Progenitor cell of endocrine pancreas (in vitro differentiated cells): ENCODE results near the gene SHROOM2. TPM values are rescaled to one million over a fixed set of nuclear protein-coding genes. Genes with fewer than 3 reads are reported as not detected.
A peak's percentile ranks its signal among the peaks of the same experiment; 100 is the strongest.

Source experiments
- DNase-seq: peaks from one replicate; pipeline ENCODE4 v3.0.0; 2021; ENCODE audit warnings: low spot score; ENCODE audit not compliant: unreplicated experiment
- H3K27ac Mint-ChIP-seq: 2 replicates; pipeline ENCODE4 v1.8.0; 2021; ENCODE audit warnings: mild to moderate bottlenecking, moderate library complexity, mixed read lengths
- H3K27me3 Mint-ChIP-seq: 2 replicates; pipeline ENCODE4 v1.8.0; 2021; ENCODE audit warnings: mixed read lengths
- H3K36me3 Mint-ChIP-seq: 2 replicates; pipeline ENCODE4 v1.8.0; 2022; ENCODE audit warnings: mixed read lengths; ENCODE audit not compliant: insufficient read depth
- H3K4me1 Mint-ChIP-seq: 2 replicates; pipeline ENCODE4 v1.8.0; 2021; ENCODE audit warnings: low read depth, mixed read lengths
- H3K4me3 Mint-ChIP-seq: 2 replicates; pipeline ENCODE4 v1.8.0; 2021; ENCODE audit warnings: low read depth, mild to moderate bottlenecking, moderate library complexity, mixed read lengths
- H3K9me3 Mint-ChIP-seq: 2 replicates; pipeline ENCODE4 v1.8.0; 2021; ENCODE audit warnings: low read depth, mixed read lengths
- CTCF ChIP-seq: fragments of 200-600 bp; sonication (generic); IDR thresholded peaks from one replicate; pipeline ENCODE4 v1.5.0; 2021; ENCODE audit warnings: antibody characterized with exemption, mild to moderate bottlenecking; ENCODE audit not compliant: unreplicated experiment
- total RNA-seq: library from RNA; stranded (reverse); gene quantifications from 2 replicates; pipeline ENCODE4 v1.2.1, GENCODE V29; 2021

SHROOM2 gene
- total RNA-seq, 1 donor from 2014 or later, result 10.6 TPM

- no peak for TF ChIP-seq CTCF
- Mint-ChIP-seq H3K9me3 (peaks cover 10% of the 10 kb centered on the region), H3K27ac (no peak overlapping the region), H3K4me3 (no peak overlapping the region), H3K27me3 (no peaks in the 10 kb centered on the region), H3K36me3 (no peaks in the 10 kb centered on the region), H3K4me1 (peaks cover 16% of the 10 kb centered on the region)
- no peak for DNase-seq
These were observed 125.3 kb downstream of the SHROOM2 start for GRCh38 chrX:9911487-9911886.

GRCh38 chrX:9912351-9913145 lies 126.3 kb downstream of the SHROOM2 start:
- peaks cover 10% of the 10 kb centered on the region for H3K9me3 Mint-ChIP-seq
- H3K27me3 Mint-ChIP-seq, result no peaks in the 10 kb centered on the region
- H3K27ac Mint-ChIP-seq, result peak overlapping the region; percentile 5
- H3K4me1 Mint-ChIP-seq, result peaks cover 16% of the 10 kb centered on the region
- no peaks in the 10 kb centered on the region for H3K36me3 Mint-ChIP-seq
- no peak for TF ChIP-seq CTCF
- DNase-seq, result no peak
- peak overlapping the region; percentile 30 for H3K4me3 Mint-ChIP-seq

- Mint-ChIP-seq H3K4me3 (no peak overlapping the region), H3K27me3 (no peaks in the 10 kb centered on the region), H3K4me1 (peaks cover 19% of the 10 kb centered on the region), H3K9me3 (peaks cover 12% of the 10 kb centered on the region), H3K27ac (no peak overlapping the region), H3K36me3 (no peaks in the 10 kb centered on the region)
- no peak for TF ChIP-seq CTCF
- DNase-seq, result no peak
These were observed 126.9 kb downstream of the SHROOM2 start for GRCh38 chrX:9913146-9913433.

GRCh38 chrX:9917861-9918260 lies 131.6 kb downstream of the SHROOM2 start:
- H3K36me3 Mint-ChIP-seq, result peaks cover 3% of the 10 kb centered on the region
- no peak for DNase-seq
- H3K27ac Mint-ChIP-seq, result no peak overlapping the region
- H3K9me3 Mint-ChIP-seq, result peaks cover 23% of the 10 kb centered on the region
- no peak overlapping the region for H3K4me3 Mint-ChIP-seq
- peaks cover 8% of the 10 kb centered on the region for H3K4me1 Mint-ChIP-seq
- no peak for TF ChIP-seq CTCF
- H3K27me3 Mint-ChIP-seq, result no peaks in the 10 kb centered on the region

GRCh38 chrX:9919632-9920172 lies 133.5 kb downstream of the SHROOM2 start:
- Mint-ChIP-seq H3K27ac (no peak overlapping the region), H3K4me1 (peaks cover 3% of the 10 kb centered on the region), H3K27me3 (no peaks in the 10 kb centered on the region), H3K36me3 (peaks cover 3% of the 10 kb centered on the region), H3K9me3 (peaks cover 24% of the 10 kb centered on the region), H3K4me3 (no peak overlapping the region)
- DNase-seq, result no peak
- TF ChIP-seq CTCF, result no peak
